ENCODE results near the gene FRMPD1.
"Not testable (repeated sequence)": the region's sequence is repeated elsewhere in the genome, so short reads cannot be mapped to it uniquely, and the experiment has no call there.

The FRMPD1 gene, protein sequence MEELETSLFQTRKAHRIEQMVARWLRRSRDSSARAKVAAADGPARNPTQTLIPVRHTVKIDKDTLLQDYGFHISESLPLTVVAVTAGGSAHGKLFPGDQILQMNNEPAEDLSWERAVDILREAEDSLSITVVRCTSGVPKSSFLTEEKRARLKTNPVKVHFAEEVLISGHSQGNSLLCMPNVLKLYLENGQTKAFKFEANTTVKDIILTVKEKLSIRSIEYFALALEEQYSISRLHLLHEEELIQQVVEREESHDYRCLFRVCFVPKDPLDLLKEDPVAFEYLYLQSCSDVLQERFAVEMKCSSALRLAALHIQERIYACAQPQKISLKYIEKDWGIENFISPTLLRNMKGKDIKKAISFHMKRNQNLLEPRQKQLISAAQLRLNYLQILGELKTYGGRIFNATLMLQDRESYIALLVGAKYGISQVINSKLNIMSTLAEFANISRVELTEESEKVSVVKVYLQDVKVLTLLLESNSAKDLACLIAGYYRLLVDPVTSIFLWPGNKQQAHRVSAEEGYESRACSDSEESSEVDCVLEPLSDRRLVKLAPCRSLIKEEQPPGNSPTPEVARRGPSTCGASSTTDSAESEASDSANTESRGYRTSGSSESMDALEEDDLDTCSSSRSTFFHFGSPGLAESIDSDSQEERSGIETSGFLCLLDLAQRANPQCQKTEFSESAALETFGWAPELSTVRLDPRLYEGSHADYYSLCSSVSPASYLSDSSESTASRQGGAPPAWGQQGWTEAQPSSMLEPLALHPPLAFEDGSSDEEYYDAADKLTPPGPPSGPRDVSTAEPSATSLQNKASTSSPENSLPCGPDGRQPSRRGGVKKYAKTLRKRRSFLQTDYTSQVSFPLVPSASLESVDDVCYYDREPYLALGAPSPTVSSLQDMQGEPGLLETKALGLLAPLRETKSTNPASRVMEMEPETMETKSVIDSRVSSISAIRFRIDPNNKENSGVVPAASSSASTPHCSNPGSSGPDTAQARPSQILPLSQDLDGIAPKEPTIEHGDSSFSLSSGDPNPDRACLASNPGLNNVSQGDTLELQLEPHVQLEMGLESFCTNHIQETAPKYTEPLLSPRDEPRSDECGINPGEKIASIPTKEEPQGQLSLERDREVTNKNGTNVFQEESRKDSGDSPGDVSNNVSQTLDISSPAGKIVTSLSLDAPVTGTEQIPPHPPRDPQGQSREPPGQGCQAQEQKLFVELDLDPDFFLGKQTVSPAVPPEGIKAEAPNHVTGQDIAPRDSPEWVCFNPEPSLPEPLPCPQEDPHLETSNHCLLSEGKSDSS (N-terminal part only)

GRCh38 chr9:37650873-37651768 is at the start of gene FRMPD1:
Gene FRMPD1, plus strand, starts transcription at chr9:37650954. Its CDS starts 41,688 bp downstream, at chr9:37692642.
- DNase-seq: no peak

- DNase-seq: not testable (repeated sequence)
These were observed 48.7 kb upstream of the FRMPD1 start for GRCh38 chr9:37602061-37602460.

- no peak for DNase-seq
These were observed 47.9 kb upstream of the FRMPD1 start for GRCh38 chr9:37602817-37603216.

GRCh38 chr9:37604296-37604695 is 46.5 kb upstream of the FRMPD1 start:
- DNase-seq: no peak

GRCh38 chr9:37608250-37608649 is 42.5 kb upstream of the FRMPD1 start:
- DNase-seq: no peak

GRCh38 chr9:37609735-37610397 is 40.9 kb upstream of the FRMPD1 start:
- DNase-seq: no peak

GRCh38 chr9:37611014-37611413 is 39.7 kb upstream of the FRMPD1 start:
- no peak for DNase-seq

GRCh38 chr9:37611961-37612360 is 38.8 kb upstream of the FRMPD1 start:
- no peak for DNase-seq

DNA sequence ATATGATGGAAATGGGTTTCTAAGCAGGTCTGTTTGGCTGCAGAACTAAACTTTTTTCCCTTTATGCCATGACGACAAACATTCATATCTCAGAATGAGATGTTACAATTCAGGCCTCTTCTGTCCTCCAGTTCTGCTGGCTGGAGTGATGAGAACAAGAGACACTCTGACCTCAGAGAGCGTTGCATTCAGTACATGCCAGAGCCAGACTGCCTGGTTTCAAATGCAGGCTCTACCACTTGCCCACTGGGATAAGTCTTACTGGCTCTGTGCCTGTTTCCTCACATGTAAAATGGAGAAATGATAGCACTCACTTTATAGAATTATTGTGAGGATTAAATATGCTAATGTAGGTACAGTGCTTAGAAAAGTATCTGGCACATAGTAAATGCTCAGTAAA is 33.6 kb upstream of the FRMPD1 start:
- no peak for DNase-seq

- no peak for DNase-seq
These were observed 32.9 kb upstream of the FRMPD1 start for GRCh38 chr9:37617832-37618231.

- DNase-seq: no peak
These were observed 31.9 kb upstream of the FRMPD1 start for GRCh38 chr9:37618817-37619216.

GRCh38 chr9:37619806-37620205 is 30.9 kb upstream of the FRMPD1 start:
- no peak for DNase-seq

GRCh38 chr9:37620396-37620795 is 30.4 kb upstream of the FRMPD1 start:
- no peak for DNase-seq

DNA sequence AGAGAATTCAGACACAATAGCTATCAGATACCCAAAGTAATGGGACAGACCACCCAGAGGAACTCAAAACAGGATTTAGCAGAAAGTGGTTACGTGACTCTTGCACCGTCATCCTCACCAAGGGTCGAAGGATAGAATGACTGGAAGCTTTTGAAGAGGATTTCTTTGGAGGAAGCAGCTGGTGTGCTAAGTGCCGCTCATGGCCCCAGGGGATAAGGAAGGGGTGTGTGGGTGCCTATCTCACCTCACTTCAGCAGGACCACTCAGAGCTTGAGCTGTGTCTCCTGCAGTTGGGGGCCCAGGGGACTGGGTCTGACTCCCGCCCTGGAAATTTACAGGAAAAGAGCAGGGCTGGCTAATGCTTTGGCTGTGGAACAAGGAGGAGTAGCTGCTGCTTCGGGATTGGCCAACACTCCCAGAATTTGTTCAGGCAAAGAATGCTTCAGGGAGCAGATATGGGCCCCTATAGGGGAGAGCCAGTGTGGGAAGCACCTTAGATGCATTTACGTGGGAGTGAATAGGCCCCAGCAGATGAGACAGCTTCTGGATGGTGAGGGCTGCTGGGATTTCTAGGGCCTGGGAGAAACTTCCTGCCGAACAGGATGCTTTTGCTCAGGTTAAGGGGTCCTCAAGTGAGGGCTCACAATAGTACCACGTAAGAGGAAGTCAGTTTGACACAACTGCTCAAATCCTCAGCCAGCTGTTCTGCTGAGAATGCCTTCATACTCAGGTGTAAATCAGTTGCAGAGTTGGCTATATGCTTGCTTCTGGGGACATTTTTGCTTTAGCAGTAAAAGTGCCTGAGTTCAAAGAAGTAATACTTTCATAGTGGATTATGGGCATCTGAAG is 29.3 kb upstream of the FRMPD1 start:
- DNase-seq: no peak

- no peak for DNase-seq
These were observed 28.3 kb upstream of the FRMPD1 start for GRCh38 chr9:37622462-37622861.

- DNase-seq: no peak
These were observed 27.5 kb upstream of the FRMPD1 start for GRCh38 chr9:37623267-37623666.

DNA sequence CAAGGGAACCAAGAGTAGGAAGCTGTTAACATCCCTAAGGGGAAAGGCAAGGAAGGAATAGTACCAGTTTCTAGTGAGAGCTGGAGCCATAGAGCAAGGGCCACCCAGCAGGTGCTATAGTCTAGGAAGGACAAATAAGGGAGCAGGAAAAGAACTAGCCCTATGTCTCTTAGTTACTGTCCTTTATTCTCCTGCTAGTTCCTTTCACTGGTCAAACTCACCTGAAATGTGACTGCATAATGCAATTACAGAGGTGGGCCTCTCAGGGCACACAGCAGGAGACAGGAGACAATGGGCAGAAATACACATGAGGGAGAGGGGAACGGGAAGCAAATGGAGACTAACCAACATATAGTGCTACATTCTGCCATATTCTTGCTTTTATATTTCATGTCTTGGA is 26.7 kb upstream of the FRMPD1 start:
- no peak for DNase-seq

DNA sequence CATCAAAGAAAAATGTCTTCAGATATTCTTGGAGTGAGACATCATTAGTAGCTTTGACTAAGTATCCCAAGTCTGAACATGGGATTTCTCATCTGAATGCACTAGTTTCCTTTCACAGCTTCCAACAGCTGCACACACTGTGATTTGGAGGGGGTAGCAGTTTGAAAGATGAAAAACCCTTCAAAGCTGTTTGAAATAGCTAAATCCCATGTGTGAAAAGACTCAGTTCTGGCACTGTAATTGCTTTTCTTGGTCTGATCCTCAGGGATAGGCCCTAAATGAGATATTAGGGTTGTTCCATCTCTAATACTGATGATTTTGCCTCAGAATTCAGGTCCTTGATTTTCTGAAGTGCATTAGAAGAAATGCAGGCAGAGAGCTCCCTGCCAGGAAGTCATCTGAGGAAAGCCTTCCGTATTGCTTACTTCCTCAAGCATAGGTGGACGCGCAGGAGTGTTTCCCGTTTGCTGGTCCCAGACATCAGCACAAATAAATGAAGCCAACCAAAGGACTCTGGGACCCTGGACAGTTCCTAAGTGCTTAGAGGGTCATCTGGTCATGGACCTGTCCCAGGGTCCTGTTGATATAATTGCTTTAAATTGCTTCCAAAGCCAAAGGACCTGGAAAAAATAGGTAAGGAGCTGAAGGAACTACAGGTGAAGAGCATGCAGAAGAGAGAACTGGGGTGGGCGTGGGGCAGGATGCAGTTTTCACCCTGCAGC is 25.6 kb upstream of the FRMPD1 start:
- DNase-seq: no peak

- no peak for DNase-seq
These were observed 25.0 kb upstream of the FRMPD1 start for GRCh38 chr9:37625758-37626147.

Data from NCI-H187 treated with DMSO at 0.1 percent for 48 hours (cell line).